Muscle layer of colon (tissue), 2 donors: ENCODE results near the gene CHTF18.
"Not testable (repeated sequence)": the region's sequence is repeated elsewhere in the genome, so short reads cannot be mapped to it uniquely, and the experiment has no call there.

Experiments
- H3K27ac ChIP-seq: one replicate; pipeline ENCODE4 v1.7.0; 2013; ENCODE audit warnings: low read depth, mild to moderate bottlenecking, low read length, moderate library complexity
- H3K27me3 ChIP-seq, 2 donors: one replicate each; pipeline ENCODE4 v1.7.0; 2013; ENCODE audit warnings: low read length in 2 of 2, mild to moderate bottlenecking in 2 of 2; ENCODE audit not compliant: insufficient read depth in 2 of 2, control insufficient read depth in 1 of 2
- H3K36me3 ChIP-seq: one replicate; pipeline ENCODE4 v1.7.0; 2013; ENCODE audit warnings: mild to moderate bottlenecking, low read length; ENCODE audit not compliant: insufficient read depth
- H3K4me1 ChIP-seq: one replicate; pipeline ENCODE4 v1.7.0; 2013; ENCODE audit warnings: mild to moderate bottlenecking, low read length; ENCODE audit not compliant: insufficient read depth
- H3K4me3 ChIP-seq, 2 donors: one replicate each; pipeline ENCODE4 v1.7.0; 2013; ENCODE audit warnings: low read length in 2 of 2, low read depth in 1 of 2, mild to moderate bottlenecking in 1 of 2, moderate library complexity in 1 of 2
- H3K9ac ChIP-seq: one replicate; pipeline ENCODE4 v1.7.0; 2013; ENCODE audit warnings: low read length
- H3K9me3 ChIP-seq: one replicate; pipeline ENCODE4 v1.7.0; 2013; ENCODE audit warnings: mild to moderate bottlenecking, low read length
- donor health status: abdominal sarcoma.
- donor health status: Adenocarcinoma of cecum.

Gene CHTF18

GRCh38 chr16:818592-818991 lies 30.2 kb downstream of the CHTF18 start:
- H3K4me3 ChIP-seq = no peak overlapping the region
- H3K27ac ChIP-seq = no peak overlapping the region
- no peaks in the 10 kb centered on the region for H3K9me3 ChIP-seq
- peaks cover 18 to 68% of the 10 kb centered on the region in 2 donors for H3K27me3 ChIP-seq
- H3K36me3 ChIP-seq = no peaks in the 10 kb centered on the region
- no peak overlapping the region for H3K9ac ChIP-seq
- H3K4me1 ChIP-seq = no peaks in the 10 kb centered on the region

GRCh38 chr16:819336-820043 lies 31.1 kb downstream of the CHTF18 start:
- Histone ChIP-seq H3K27me3 (peaks cover 12 to 67% of the 10 kb centered on the region in 2 donors), H3K36me3 (no peaks in the 10 kb centered on the region), H3K9me3 (no peaks in the 10 kb centered on the region), H3K4me1 (no peaks in the 10 kb centered on the region), H3K27ac (no peak overlapping the region), H3K9ac (no peak overlapping the region), H3K4me3 (no peak overlapping the region)

- H3K36me3 ChIP-seq, H3K27ac ChIP-seq, H3K4me3 ChIP-seq, H3K4me1 ChIP-seq, H3K9ac ChIP-seq, H3K9me3 ChIP-seq: not testable (repeated sequence)
- peaks cover 10 to 69% of the 10 kb centered on the region in 2 donors for H3K27me3 ChIP-seq
Measured at GRCh38 chr16:820044-820408, 31.6 kb downstream of the CHTF18 start.

- Histone ChIP-seq H3K9me3 (no peaks in the 10 kb centered on the region), H3K9ac (no peak overlapping the region), H3K36me3 (no peaks in the 10 kb centered on the region), H3K27ac (no peak overlapping the region), H3K27me3 (peaks cover 15 to 67% of the 10 kb centered on the region in 2 donors), H3K4me1 (no peaks in the 10 kb centered on the region), H3K4me3 (no peak overlapping the region)
Measured at GRCh38 chr16:820748-821147, 32.3 kb downstream of the CHTF18 start.

- Histone ChIP-seq H3K4me1 (no peaks in the 10 kb centered on the region), H3K27me3 (peaks cover 16 to 57% of the 10 kb centered on the region in 2 donors), H3K27ac (no peak overlapping the region), H3K4me3 (no peak overlapping the region), H3K9ac (no peak overlapping the region), H3K36me3 (no peaks in the 10 kb centered on the region), H3K9me3 (no peaks in the 10 kb centered on the region)
Measured at GRCh38 chr16:821751-822150, 33.3 kb downstream of the CHTF18 start.

- Histone ChIP-seq H3K9ac (no peak overlapping the region), H3K9me3 (no peaks in the 10 kb centered on the region), H3K36me3 (no peaks in the 10 kb centered on the region), H3K27ac (no peak overlapping the region), H3K4me3 (no peak overlapping the region), H3K27me3 (peaks cover 16 to 55% of the 10 kb centered on the region in 2 donors), H3K4me1 (no peaks in the 10 kb centered on the region)
Measured at GRCh38 chr16:822174-822908, 33.9 kb downstream of the CHTF18 start.

- no peak overlapping the region for H3K27ac ChIP-seq
- no peak overlapping the region for H3K9ac ChIP-seq
- peaks cover 16 to 52% of the 10 kb centered on the region in 2 donors for H3K27me3 ChIP-seq
- no peaks in the 10 kb centered on the region for H3K4me1 ChIP-seq
- no peak overlapping the region for H3K4me3 ChIP-seq
- H3K9me3 ChIP-seq = no peaks in the 10 kb centered on the region
- no peaks in the 10 kb centered on the region for H3K36me3 ChIP-seq
Measured at GRCh38 chr16:822909-823297, 34.5 kb downstream of the CHTF18 start.

- no peaks in the 10 kb centered on the region for H3K36me3 ChIP-seq
- H3K27me3 ChIP-seq = peaks cover 7 to 39% of the 10 kb centered on the region in 2 donors
- no peak overlapping the region for H3K9ac ChIP-seq
- H3K27ac ChIP-seq = no peak overlapping the region
- no peaks in the 10 kb centered on the region for H3K9me3 ChIP-seq
- no peak overlapping the region for H3K4me3 ChIP-seq
- no peaks in the 10 kb centered on the region for H3K4me1 ChIP-seq
Measured at GRCh38 chr16:824194-824593, 35.8 kb downstream of the CHTF18 start.

GRCh38 chr16:824601-825000 lies 36.2 kb downstream of the CHTF18 start:
- H3K9ac ChIP-seq = no peak overlapping the region
- peaks cover 7 to 35% of the 10 kb centered on the region in 2 donors for H3K27me3 ChIP-seq
- no peaks in the 10 kb centered on the region for H3K4me1 ChIP-seq
- no peak overlapping the region for H3K27ac ChIP-seq
- no peaks in the 10 kb centered on the region for H3K9me3 ChIP-seq
- H3K36me3 ChIP-seq = no peaks in the 10 kb centered on the region
- no peak overlapping the region for H3K4me3 ChIP-seq

- peaks cover 7 to 30% of the 10 kb centered on the region in 2 donors for H3K27me3 ChIP-seq
- H3K9ac ChIP-seq = no peak overlapping the region
- no peak overlapping the region for H3K4me3 ChIP-seq
- no peaks in the 10 kb centered on the region for H3K4me1 ChIP-seq
- no peak overlapping the region for H3K27ac ChIP-seq
- no peaks in the 10 kb centered on the region for H3K9me3 ChIP-seq
- no peaks in the 10 kb centered on the region for H3K36me3 ChIP-seq
Measured at GRCh38 chr16:825341-826061, 37.1 kb downstream of the CHTF18 start.

- Histone ChIP-seq H3K9ac (no peak overlapping the region), H3K27ac (no peak overlapping the region), H3K36me3 (no peaks in the 10 kb centered on the region), H3K4me1 (no peaks in the 10 kb centered on the region), H3K9me3 (no peaks in the 10 kb centered on the region), H3K4me3 (no peak overlapping the region), H3K27me3 (peaks cover 7 to 29% of the 10 kb centered on the region in 2 donors)
Measured at GRCh38 chr16:827513-827912, 39.1 kb downstream of the CHTF18 start.
